ENCODE results near the gene NR4A3. TPM values are rescaled to one million over a fixed set of nuclear protein-coding genes. Genes with fewer than 3 reads are reported as not detected.
A peak's percentile ranks its signal among the peaks of the same experiment; 100 is the strongest.
"Not testable (repeated sequence)": the region's sequence is repeated elsewhere in the genome, so short reads cannot be mapped to it uniquely, and the experiment has no call there.

NR4A3 gene
- total RNA-seq (10 to 100 TPM in 2 of 5 donors, 1 to 10 TPM in 3; 1.3 to 45.0 (median 1.8) TPM), total RNA-seq (0.18 to 735 (median 84.9) reads per million in 29 experiments)
- 0.66 TPM for total RNA-seq (2013)

GRCh38 chr9:99821396-99822108, at the start of gene NR4A3:
TSS of gene NR4A3 (plus strand) at chr9:99821885. CDS start at chr9:99828043, 6,158 bp downstream.
- Histone ChIP-seq H3K9me3 (no peaks in the 10 kb centered on the region), H3K27ac (ENCODE audit: low read length) (peak within 1 kb of the TSS; percentile 96), H3K4me1 (ENCODE audit: control insufficient read depth in 1 of 2, extremely low read depth in 1 of 2, insufficient read depth in 2 of 2, low read length in 2 of 2) (peaks cover 41 to 64% of the 10 kb centered on the region in 2 experiments), H3K36me3 (ENCODE audit: control insufficient read depth in 2 of 2, extremely low read depth in 1 of 2, insufficient read depth in 1 of 2, low read length in 1 of 2) (no peaks in the 10 kb centered on the region), H3K4me3 (ENCODE audit: control insufficient read depth in 1 of 2, extremely low read depth in 1 of 2, low read length in 1 of 2) (peak within 1 kb of the TSS; percentile 75 to 86), H3K27me3 (replicated peaks in 1 of 2; ENCODE audit: control insufficient read depth in 2 of 2, extremely low read depth in 1 of 2, insufficient read depth in 2 of 2, low read length in 1 of 2) (peaks cover 7 to 44% of the 10 kb centered on the region in 2 experiments)
- WGBS (ENCODE audit: insufficient coverage) = under 1% methylated on average over 40 of the region's 75 CpGs
- no peaks in the 10 kb centered on the region for H3K9me3 Mint-ChIP-seq
- peak within 1 kb of the TSS; percentile 86 to 91 for H3K27ac Mint-ChIP-seq
- peak; percentile 31 to 50 (median 36) for ATAC-seq (replicated peaks in 1 of 4)
- ChIA-PET CTCF (interaction anchor here (0.6 to 2.6 kb wide), 3 partner anchors 9 to 86 kb away, joined by 3 to 7 read pairs (median 5); no protein-coding TSS in a partner anchor), POLR2A (interaction anchor here (0.6 to 1.6 kb wide), 4 partner anchors 9 to 1748 kb away, joined by 3 to 6 read pairs (median 5); partner anchors contain the start of gene STX17 (in 1 of the 2))
- H3K4me1 Mint-ChIP-seq = peaks cover 59 to 71% (median 68%) of the 10 kb centered on the region in 3 donors
- peak; percentile 47 to 97 (median 90) for DNase-seq
- H3K4me3 Mint-ChIP-seq = peak within 1 kb of the TSS; percentile 92 to 95 (median 94)
- H3K27me3 Mint-ChIP-seq = peaks cover 29 to 39% of the 10 kb centered on the region in 2 donors
- no peaks in the 10 kb centered on the region for H3K36me3 Mint-ChIP-seq

- Mint-ChIP-seq H3K4me1 (no peaks in the 10 kb centered on the region), H3K27ac (no peak overlapping the region), H3K4me3 (no peak overlapping the region), H3K9me3 (no peaks in the 10 kb centered on the region), H3K36me3 (no peaks in the 10 kb centered on the region), H3K27me3 (peaks cover 12 to 19% of the 10 kb centered on the region in 2 donors)
- no CpG with 5 or more reads among the region's 2 CpGs for WGBS (ENCODE audit: insufficient coverage)
- Histone ChIP-seq H3K4me3 (ENCODE audit: control insufficient read depth in 1 of 2, extremely low read depth in 1 of 2, low read length in 1 of 2) (no peak overlapping the region), H3K4me1 (ENCODE audit: control insufficient read depth in 1 of 2, extremely low read depth in 1 of 2, insufficient read depth in 2 of 2, low read length in 2 of 2) (no peaks in the 10 kb centered on the region), H3K36me3 (ENCODE audit: control insufficient read depth in 2 of 2, extremely low read depth in 1 of 2, insufficient read depth in 1 of 2, low read length in 1 of 2) (no peaks in the 10 kb centered on the region), H3K9me3 (no peaks in the 10 kb centered on the region), H3K27me3 (replicated peaks in 1 of 2; ENCODE audit: control insufficient read depth in 2 of 2, extremely low read depth in 1 of 2, insufficient read depth in 2 of 2, low read length in 1 of 2) (no peaks in the 10 kb centered on the region), H3K27ac (ENCODE audit: low read length) (no peak overlapping the region)
- ATAC-seq (replicated peaks in 1 of 4) (no peak), DNase-seq (no peak)
- POLR2A ChIA-PET = interaction anchor here in 1 of 2 donors (0.6 to 0.7 kb wide), 2 partner anchors 14 to 71 kb away, joined by 3 to 7 read pairs; no protein-coding TSS in a partner anchor
- CTCF ChIA-PET = interaction anchor here in 1 of 2 donors (0.6 kb wide), 2 partner anchors 237 to 352 kb away, joined by 3 read pairs; no protein-coding TSS in a partner anchor
Measured at GRCh38 chr9:99773468-99774138, 48.1 kb upstream of the NR4A3 start.

- Mint-ChIP-seq H3K4me1 (no peaks in the 10 kb centered on the region), H3K4me3 (no peak overlapping the region), H3K27ac (no peak overlapping the region), H3K36me3 (no peaks in the 10 kb centered on the region), H3K27me3 (peaks cover 11 to 19% of the 10 kb centered on the region in 2 donors), H3K9me3 (no peaks in the 10 kb centered on the region)
- CTCF ChIA-PET = no interaction called here
- H3K27me3 ChIP-seq (replicated peaks in 1 of 2; ENCODE audit: control insufficient read depth in 2 of 2, extremely low read depth in 1 of 2, insufficient read depth in 2 of 2, low read length in 1 of 2) = peaks cover 0 to 3% of the 10 kb centered on the region in 2 experiments
- no peaks in the 10 kb centered on the region for H3K36me3 ChIP-seq (ENCODE audit: control insufficient read depth in 2 of 2, extremely low read depth in 1 of 2, insufficient read depth in 1 of 2, low read length in 1 of 2)
- no peak overlapping the region for H3K4me3 ChIP-seq (ENCODE audit: control insufficient read depth in 1 of 2, extremely low read depth in 1 of 2, low read length in 1 of 2)
- POLR2A ChIA-PET = no interaction called here
- H3K4me1 ChIP-seq (ENCODE audit: control insufficient read depth in 1 of 2, extremely low read depth in 1 of 2, insufficient read depth in 2 of 2, low read length in 2 of 2) = no peaks in the 10 kb centered on the region
- ATAC-seq (replicated peaks in 1 of 4) (no peak), DNase-seq (no peak)
- WGBS (ENCODE audit: insufficient coverage) = 33% methylated on average over 1 of the region's 2 CpGs
- H3K9me3 ChIP-seq = no peaks in the 10 kb centered on the region
- no peak overlapping the region for H3K27ac ChIP-seq (ENCODE audit: low read length)
Measured at GRCh38 chr9:99778308-99778707, 43.4 kb upstream of the NR4A3 start.

- Mint-ChIP-seq H3K27ac (no peak overlapping the region), H3K4me1 (no peaks in the 10 kb centered on the region), H3K9me3 (no peaks in the 10 kb centered on the region), H3K4me3 (no peak overlapping the region), H3K27me3 (peaks cover 12 to 19% of the 10 kb centered on the region in 2 donors), H3K36me3 (no peaks in the 10 kb centered on the region)
- POLR2A ChIA-PET = no interaction called here
- ATAC-seq (replicated peaks in 1 of 4) = no peak
- Histone ChIP-seq H3K4me1 (ENCODE audit: control insufficient read depth in 1 of 2, extremely low read depth in 1 of 2, insufficient read depth in 2 of 2, low read length in 2 of 2) (no peaks in the 10 kb centered on the region), H3K9me3 (no peaks in the 10 kb centered on the region), H3K27ac (ENCODE audit: low read length) (no peak overlapping the region), H3K27me3 (replicated peaks in 1 of 2; ENCODE audit: control insufficient read depth in 2 of 2, extremely low read depth in 1 of 2, insufficient read depth in 2 of 2, low read length in 1 of 2) (peaks cover 0 to 3% of the 10 kb centered on the region in 2 experiments), H3K36me3 (ENCODE audit: control insufficient read depth in 2 of 2, extremely low read depth in 1 of 2, insufficient read depth in 1 of 2, low read length in 1 of 2) (no peaks in the 10 kb centered on the region), H3K4me3 (ENCODE audit: control insufficient read depth in 1 of 2, extremely low read depth in 1 of 2, low read length in 1 of 2) (no peak overlapping the region)
- no peak for DNase-seq
- no CpG with 5 or more reads among the region's 3 CpGs for WGBS (ENCODE audit: insufficient coverage)
- CTCF ChIA-PET = no interaction called here
Measured at GRCh38 chr9:99778836-99779235, 42.8 kb upstream of the NR4A3 start.

DNA sequence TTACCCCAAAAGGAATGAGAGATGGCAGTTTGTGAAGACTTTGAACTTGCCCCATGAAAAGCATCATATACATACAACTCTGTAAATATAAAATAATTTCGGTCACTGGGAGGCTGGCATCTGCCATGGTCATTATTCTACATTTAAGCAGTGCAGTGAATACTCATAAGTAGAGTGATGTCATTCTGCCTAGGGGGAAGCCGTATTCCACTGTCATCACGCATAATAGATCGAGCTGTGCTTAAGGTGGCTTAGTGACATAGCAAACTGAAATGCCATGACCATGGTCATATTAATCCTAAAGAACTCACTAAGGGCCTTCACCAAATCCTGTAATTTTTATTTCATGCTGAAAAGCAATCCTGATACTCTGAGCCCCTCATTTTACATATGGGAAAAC, 42.4 kb upstream of the NR4A3 start:
- Mint-ChIP-seq H3K36me3 (no peaks in the 10 kb centered on the region), H3K27ac (no peak overlapping the region), H3K9me3 (no peaks in the 10 kb centered on the region), H3K4me3 (no peak overlapping the region), H3K4me1 (no peaks in the 10 kb centered on the region), H3K27me3 (peaks cover 11 to 22% of the 10 kb centered on the region in 2 donors)
- no peak for ATAC-seq (replicated peaks in 1 of 4)
- Histone ChIP-seq H3K4me3 (ENCODE audit: control insufficient read depth in 1 of 2, extremely low read depth in 1 of 2, low read length in 1 of 2) (no peak overlapping the region), H3K9me3 (no peaks in the 10 kb centered on the region), H3K4me1 (ENCODE audit: control insufficient read depth in 1 of 2, extremely low read depth in 1 of 2, insufficient read depth in 2 of 2, low read length in 2 of 2) (no peaks in the 10 kb centered on the region), H3K27me3 (replicated peaks in 1 of 2; ENCODE audit: control insufficient read depth in 2 of 2, extremely low read depth in 1 of 2, insufficient read depth in 2 of 2, low read length in 1 of 2) (peaks cover 0 to 3% of the 10 kb centered on the region in 2 experiments), H3K36me3 (ENCODE audit: control insufficient read depth in 2 of 2, extremely low read depth in 1 of 2, insufficient read depth in 1 of 2, low read length in 1 of 2) (no peaks in the 10 kb centered on the region), H3K27ac (ENCODE audit: low read length) (no peak overlapping the region)
- WGBS (ENCODE audit: insufficient coverage) = no CpG with 5 or more reads among the region's 4 CpGs
- ChIA-PET CTCF (no interaction called here), POLR2A (no interaction called here)
- no peak for DNase-seq

- ATAC-seq (replicated peaks in 1 of 4); H3K4me1 ChIP-seq (ENCODE audit: control insufficient read depth in 1 of 2, extremely low read depth in 1 of 2, insufficient read depth in 2 of 2, low read length in 2 of 2); POLR2A ChIA-PET; DNase-seq; H3K36me3 ChIP-seq (ENCODE audit: control insufficient read depth in 2 of 2, extremely low read depth in 1 of 2, insufficient read depth in 1 of 2, low read length in 1 of 2); H3K27me3 ChIP-seq (replicated peaks in 1 of 2; ENCODE audit: control insufficient read depth in 2 of 2, extremely low read depth in 1 of 2, insufficient read depth in 2 of 2, low read length in 1 of 2); H3K4me3 Mint-ChIP-seq; H3K4me1 Mint-ChIP-seq; CTCF ChIA-PET; H3K27ac Mint-ChIP-seq; H3K27ac ChIP-seq (ENCODE audit: low read length); H3K9me3 ChIP-seq; H3K9me3 Mint-ChIP-seq; H3K36me3 Mint-ChIP-seq; H3K4me3 ChIP-seq (ENCODE audit: control insufficient read depth in 1 of 2, extremely low read depth in 1 of 2, low read length in 1 of 2): not testable (repeated sequence)
- H3K27me3 Mint-ChIP-seq = peaks cover 13 to 20% of the 10 kb centered on the region in 2 donors
- WGBS (ENCODE audit: insufficient coverage) = no CpG with 5 or more reads among the region's 5 CpGs
Measured at GRCh38 chr9:99782349-99782748, 39.3 kb upstream of the NR4A3 start.
